Mesodermal cell (in vitro differentiated cells): ENCODE measurements around the gene MYO18B.

Experiments
- H3K27ac ChIP-seq: 2 replicates; pipeline ENCODE4 v1.7.0; 2013; ENCODE audit warnings: mild to moderate bottlenecking, low read depth, low read length, moderate library complexity; ENCODE audit not compliant: severe bottlenecking
- H3K36me3 ChIP-seq: 2 replicates; pipeline ENCODE4 v1.7.1; 2013; ENCODE audit warnings: mild to moderate bottlenecking, low read length, moderate library complexity; ENCODE audit not compliant: control insufficient read depth, insufficient read depth
- H3K4me1 ChIP-seq: one replicate; pipeline ENCODE4 v1.7.1; 2013; ENCODE audit warnings: mild to moderate bottlenecking, low read length; ENCODE audit not compliant: insufficient read depth, control insufficient read depth, poor library complexity, severe bottlenecking
- H3K4me3 ChIP-seq: 2 replicates; pipeline ENCODE4 v1.7.0; 2013; ENCODE audit warnings: low read length, control low read depth, mild to moderate bottlenecking; ENCODE audit not compliant: insufficient read depth, poor library complexity, severe bottlenecking; ENCODE audit errors: extremely low read depth
- H3K9me3 ChIP-seq: 2 replicates; pipeline ENCODE4 v1.7.1; 2013; ENCODE audit warnings: mild to moderate bottlenecking, low read length, moderate library complexity; ENCODE audit not compliant: control insufficient read depth
- WGBS, 2 experiments: methylation state at CpG; one replicate each; pipeline ENCODE4 v1.1.5; 2013; ENCODE audit warnings: missing lambda C conversion rate in 2 of 2; ENCODE audit not compliant: insufficient coverage in 2 of 2; 5-methylcytosine and 5-hydroxymethylcytosine counted together

Gene MYO18B

GRCh38 chr22:25779426-25779825 is 37.4 kb downstream of the MYO18B start:
- no peaks in the 10 kb centered on the region for H3K9me3 ChIP-seq
- WGBS, 2 experiments, result 76 to 86% methylated on average over 2 of the region's 2 CpGs
- no peak overlapping the region for H3K27ac ChIP-seq
- H3K4me3 ChIP-seq, result no peak overlapping the region
- H3K4me1 ChIP-seq, result peaks cover 3% of the 10 kb centered on the region
- no peaks in the 10 kb centered on the region for H3K36me3 ChIP-seq

- no peak overlapping the region for H3K4me3 ChIP-seq
- no peaks in the 10 kb centered on the region for H3K36me3 ChIP-seq
- H3K27ac ChIP-seq, result no peak overlapping the region
- 96 to 98% methylated on average over 11 to 12 of the region's 13 CpGs for WGBS, 2 experiments
- H3K4me1 ChIP-seq, result peaks cover 3% of the 10 kb centered on the region
- no peaks in the 10 kb centered on the region for H3K9me3 ChIP-seq
Measured at GRCh38 chr22:25779890-25780289, 37.9 kb downstream of the MYO18B start.

GRCh38 chr22:25780673-25781072 is 38.7 kb downstream of the MYO18B start:
- no peaks in the 10 kb centered on the region for H3K9me3 ChIP-seq
- no peaks in the 10 kb centered on the region for H3K36me3 ChIP-seq
- peaks cover 3% of the 10 kb centered on the region for H3K4me1 ChIP-seq
- H3K4me3 ChIP-seq, result no peak overlapping the region
- H3K27ac ChIP-seq, result no peak overlapping the region
- 76 to 83% methylated on average over 7 of the region's 11 CpGs for WGBS, 2 experiments

GRCh38 chr22:25781801-25782200 is 39.8 kb downstream of the MYO18B start:
- Histone ChIP-seq H3K9me3 (no peaks in the 10 kb centered on the region), H3K4me3 (no peak overlapping the region), H3K36me3 (no peaks in the 10 kb centered on the region), H3K27ac (no peak overlapping the region), H3K4me1 (peaks cover 3% of the 10 kb centered on the region)
- WGBS, 2 experiments, result 91 to 96% methylated on average over 5 of the region's 8 CpGs

GRCh38 chr22:25782831-25783230 is 40.8 kb downstream of the MYO18B start:
- WGBS, 2 experiments, result 100% methylated on average over 2 of the region's 2 CpGs
- Histone ChIP-seq H3K27ac (no peak overlapping the region), H3K36me3 (no peaks in the 10 kb centered on the region), H3K9me3 (no peaks in the 10 kb centered on the region), H3K4me3 (no peak overlapping the region), H3K4me1 (peaks cover 3% of the 10 kb centered on the region)

- H3K27ac ChIP-seq, result no peak overlapping the region
Measured at GRCh38 chr22:25783856-25784255, 41.9 kb downstream of the MYO18B start.

GRCh38 chr22:25786165-25786564 is 44.2 kb downstream of the MYO18B start:
- no peak overlapping the region for H3K27ac ChIP-seq
- H3K4me3 ChIP-seq, result no peak overlapping the region
- 100% methylated on average over 1 of the region's 1 CpG; no CpG with 5 or more reads in 1 of the 2 experiments for WGBS, 2 experiments
- no peaks in the 10 kb centered on the region for H3K36me3 ChIP-seq
- no peaks in the 10 kb centered on the region for H3K9me3 ChIP-seq
- no peaks in the 10 kb centered on the region for H3K4me1 ChIP-seq

More at GRCh38 chr22:25783856-25784255, 41.9 kb downstream of the MYO18B start:
- Histone ChIP-seq H3K9me3 (no peaks in the 10 kb centered on the region), H3K36me3 (no peaks in the 10 kb centered on the region), H3K4me3 (no peak overlapping the region), H3K4me1 (peaks cover 3% of the 10 kb centered on the region)
- WGBS, 2 experiments, result 92 to 93% methylated on average over 3 of the region's 3 CpGs

GRCh38 chr22:25791556-25791955 is 49.6 kb downstream of the MYO18B start:
- Histone ChIP-seq H3K9me3 (no peaks in the 10 kb centered on the region), H3K27ac (no peak overlapping the region), H3K4me3 (no peak overlapping the region), H3K4me1 (no peaks in the 10 kb centered on the region), H3K36me3 (no peaks in the 10 kb centered on the region)
- WGBS, 2 experiments, result 67 to 92% methylated on average over 3 of the region's 5 CpGs

GRCh38 chr22:25795478-25795877 is 53.5 kb downstream of the MYO18B start:
- WGBS, 2 experiments, result 89 to 93% methylated on average over 5 of the region's 5 CpGs
- H3K4me3 ChIP-seq, result no peak overlapping the region
- H3K36me3 ChIP-seq, result no peaks in the 10 kb centered on the region
- H3K4me1 ChIP-seq, result no peaks in the 10 kb centered on the region
- no peaks in the 10 kb centered on the region for H3K9me3 ChIP-seq
- H3K27ac ChIP-seq, result no peak overlapping the region

- 87 to 90% methylated on average over 19 to 21 of the region's 22 CpGs for WGBS, 2 experiments
- Histone ChIP-seq H3K36me3 (no peaks in the 10 kb centered on the region), H3K4me1 (no peaks in the 10 kb centered on the region), H3K27ac (no peak overlapping the region), H3K9me3 (no peaks in the 10 kb centered on the region), H3K4me3 (no peak overlapping the region)
Measured at GRCh38 chr22:25797498-25798290, 55.7 kb downstream of the MYO18B start.

GRCh38 chr22:25800766-25801165 is 58.8 kb downstream of the MYO18B start:
- Histone ChIP-seq H3K9me3 (no peaks in the 10 kb centered on the region), H3K36me3 (no peaks in the 10 kb centered on the region), H3K4me3 (no peak overlapping the region), H3K27ac (no peak overlapping the region), H3K4me1 (no peaks in the 10 kb centered on the region)
- no CpG with 5 or more reads among the region's 5 CpGs for WGBS, 2 experiments
